B cell (primary cell): ENCODE data around the gene KATNB1.

Experiments used
- CTCF ChIP-seq: fragments of 200-600 bp; IDR thresholded peaks from one replicate; pipeline ENCODE4 v1.8.0; 2022; ENCODE audit warnings: antibody characterized with exemption, mild to moderate bottlenecking
- EZH2 ChIP-seq: IDR thresholded peaks from 2 replicates; pipeline ENCODE4 v1.6.1; 2012; ENCODE audit warnings: borderline replicate concordance, low read depth, mild to moderate bottlenecking, moderate library complexity, low read length; ENCODE audit not compliant: insufficient read depth, poor library complexity, severe bottlenecking

GRCh38 chr16:57763285-57764005 is 27.9 kb downstream of the KATNB1 start:
- no peak for TF ChIP-seq CTCF
- no peak for TF ChIP-seq EZH2
